Panc1 (cell line): ENCODE measurements around the gene RAB11FIP5. TPM values are rescaled to one million over a fixed set of nuclear protein-coding genes. Genes with fewer than 3 reads are reported as not detected.
A peak's percentile ranks its signal among the peaks of the same experiment; 100 is the strongest.

Experiments
- ATAC-seq: fragments of 200-7000 bp; cut with Tn5 transposase; 2 replicates; pipeline ENCODE4 v1.9.1; 2020; ENCODE audit warnings: mild to moderate bottlenecking, moderate library complexity
- BruUV-seq: library from RNA; stranded (reverse); fragments of 400-500 nt; replicated peaks from 2 replicates; lab custom pipeline; 2021; lab: Mats Ljungman, UMichigan
- CTCF ChIA-PET: fragments of 300-600 bp; sonication (Branson Sonifier 250); formaldehyde crosslinking; loops from one replicate; lab custom pipeline; 2022; ENCODE audit warnings: antibody characterized with exemption; lab: Charles Lee
- POLR2A ChIA-PET: fragments of 300-600 bp; sonication (Branson Sonifier 250); formaldehyde crosslinking; loops from one replicate; lab custom pipeline; 2022; ENCODE audit warnings: antibody characterized with exemption; lab: Charles Lee
- DNase-seq: peaks from one replicate; pipeline ENCODE4 v3.0.0-alpha.2; 2010; ENCODE audit warnings: low read depth, low spot score
- H3K27ac ChIP-seq: 2 replicates; pipeline ENCODE4 v1.5.1; 2011; ENCODE audit warnings: mild to moderate bottlenecking, low read length, inconsistent platforms
- H3K27me3 ChIP-seq: fragments of 200-500 bp; sonication (Bioruptor generic); 2 replicates; pipeline ENCODE4 v1.6.0; 2014; ENCODE audit warnings: low read length, inconsistent platforms; ENCODE audit not compliant: control insufficient read depth, insufficient read depth
- H3K36me3 ChIP-seq: fragments of 200-500 bp; sonication (Bioruptor generic); 2 replicates; pipeline ENCODE4 v1.5.1; 2014; ENCODE audit warnings: inconsistent platforms, mild to moderate bottlenecking, low read length, moderate library complexity; ENCODE audit not compliant: control insufficient read depth, insufficient read depth
- H3K4me1 ChIP-seq: 2 replicates; pipeline ENCODE4 v1.5.1; 2011; ENCODE audit warnings: inconsistent platforms, mild to moderate bottlenecking, low read length, moderate library complexity; ENCODE audit not compliant: control insufficient read depth, insufficient read depth
- H3K4me3 ChIP-seq, 2 experiments: 2 replicates each; pipeline ENCODE4 v1.5.1; 2011 to 2012; ENCODE audit warnings: low read depth in 2 of 2, low read length in 2 of 2, mild to moderate bottlenecking in 2 of 2, inconsistent platforms in 1 of 2, moderate library complexity in 1 of 2
- H3K9me3 ChIP-seq: fragments of 200-500 bp; sonication (Bioruptor generic); 2 replicates; pipeline ENCODE4 v1.5.1; 2014; ENCODE audit warnings: low read depth, mild to moderate bottlenecking, inconsistent platforms, low read length, moderate library complexity; ENCODE audit not compliant: control insufficient read depth, insufficient read depth
- CTCF ChIP-seq: fragments of 450-650 bp; IDR thresholded peaks from 2 replicates; pipeline ENCODE4 v1.5.1; 2017; ENCODE audit warnings: mild to moderate bottlenecking
- POLR2AphosphoS5 ChIP-seq: IDR thresholded peaks from 2 replicates; pipeline ENCODE4 v1.6.1; 2012; ENCODE audit warnings: mild to moderate bottlenecking, low read depth, low read length, moderate library complexity
- REST ChIP-seq, 2 experiments: IDR thresholded peaks; 2 replicates each; pipeline ENCODE4 v1.6.1; 2011 to 2012; ENCODE audit warnings: low read depth in 2 of 2, control low read depth in 1 of 2, low read length in 1 of 2, mild to moderate bottlenecking in 1 of 2, moderate library complexity in 1 of 2; ENCODE audit not compliant: insufficient read depth in 1 of 2
- SIN3A ChIP-seq: IDR thresholded peaks from 2 replicates; pipeline ENCODE4 v1.6.1; 2012; ENCODE audit warnings: low read depth, mild to moderate bottlenecking, low read length, moderate library complexity, borderline replicate concordance; ENCODE audit not compliant: insufficient read depth
- TCF7L2 ChIP-seq: IDR thresholded peaks from 2 replicates; pipeline ENCODE4 v1.6.1; 2011; ENCODE audit warnings: mild to moderate bottlenecking, low read depth, low read length, inconsistent platforms
- in situ Hi-C: cut with HindIII; loops from 2 replicates; pipeline ENCODE4 v1.10.0; 2016; ENCODE audit warnings: low sequenced_read_pairs, low pct_unique_long_range_greater_than_20kb
- intact Hi-C: fragments of 100-400 bp; cut with micrococcal nuclease; formaldehyde crosslinking; loops from one replicate; pipeline ENCODE4 v1.10.0; 2022; ENCODE audit not compliant: unreplicated experiment
- total RNA-seq: library from RNA; stranded (reverse); gene quantifications from one replicate; pipeline ENCODE4 v1.2.1, GENCODE V29; 2021; ENCODE audit not compliant: unreplicated experiment

The RAB11FIP5 gene
- total RNA-seq, 1 experiment from 2014 or later = 27.3 TPM

DNA sequence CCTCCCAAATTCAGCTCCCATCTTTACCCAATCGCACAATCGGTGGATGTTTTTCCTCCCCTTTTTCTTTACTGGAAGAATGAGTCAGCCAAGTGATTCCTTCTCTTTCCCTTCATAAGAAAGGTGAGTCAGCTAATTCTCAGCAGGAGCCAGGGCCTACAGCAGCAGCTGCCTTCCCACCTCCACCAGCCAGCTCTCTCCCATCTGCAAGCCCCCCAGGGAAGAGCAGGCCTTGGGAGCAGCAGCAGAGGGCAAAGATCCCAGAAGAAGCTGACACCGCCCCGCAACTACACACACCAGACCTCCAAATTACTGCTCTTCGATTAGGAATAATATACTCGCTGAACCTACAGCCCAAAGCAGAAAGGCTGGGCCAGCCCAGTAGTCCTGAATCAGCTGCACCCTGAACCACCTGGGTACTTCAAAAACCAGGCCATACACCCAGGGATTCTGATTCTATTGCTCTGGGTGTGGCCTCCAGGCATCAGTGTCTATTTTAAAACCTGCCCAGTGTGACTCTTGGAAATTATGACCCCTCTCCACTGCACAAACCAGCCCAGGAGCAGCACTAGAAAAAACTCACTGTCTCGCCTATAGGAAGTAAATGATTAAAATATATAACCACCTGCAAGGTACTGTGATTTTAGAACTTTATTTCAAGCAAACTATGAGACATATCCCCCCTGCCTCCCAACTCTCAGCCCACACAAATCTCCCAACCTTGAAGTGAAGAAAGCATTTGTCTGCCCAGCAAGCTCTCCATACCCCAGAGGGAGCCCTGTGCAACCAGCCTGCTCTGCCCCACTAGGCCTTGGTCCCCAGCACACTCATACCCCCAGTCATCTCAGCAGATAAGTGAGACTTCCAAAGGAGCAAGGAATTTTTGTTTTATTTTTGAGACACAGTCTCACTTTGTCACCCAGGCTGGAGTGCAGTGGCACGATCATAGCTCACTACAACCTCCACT is 48.6 kb downstream of the RAB11FIP5 start:
- Histone ChIP-seq H3K4me1 (peaks cover 44% of the 10 kb centered on the region), H3K27me3 (no peaks in the 10 kb centered on the region), H3K27ac (peak overlapping the region; percentile 85), H3K36me3 (no peaks in the 10 kb centered on the region), H3K9me3 (no peaks in the 10 kb centered on the region), H3K4me3 (peak overlapping the region in 1 of 2 experiments; percentile 41; a peak in 2 of 4 replicates)
- CTCF ChIA-PET = interaction anchor here (0.6 to 0.7 kb wide), 2 partner anchors 60 to 84 kb away, joined by 3 read pairs; no protein-coding TSS in a partner anchor
- ATAC-seq (peak; percentile 93), DNase-seq (peak; percentile 61)
- TF ChIP-seq CTCF = no peak
- no peak for TF ChIP-seq TCF7L2
- TF ChIP-seq POLR2AphosphoS5 = no peak
- TF ChIP-seq SIN3A = no peak
- TF ChIP-seq REST (IDR thresholded peaks at IDR 0.05; ENCODE audit: insufficient read depth in 1 of 2, low read depth in 2 of 2, low read length in 1 of 2) = no peak
- intact Hi-C loops = no loop called here
- in situ Hi-C loops = no loop called here
- TSS peak; percentile 6 for BruUV-seq
- POLR2A ChIA-PET = no interaction called here

DNA sequence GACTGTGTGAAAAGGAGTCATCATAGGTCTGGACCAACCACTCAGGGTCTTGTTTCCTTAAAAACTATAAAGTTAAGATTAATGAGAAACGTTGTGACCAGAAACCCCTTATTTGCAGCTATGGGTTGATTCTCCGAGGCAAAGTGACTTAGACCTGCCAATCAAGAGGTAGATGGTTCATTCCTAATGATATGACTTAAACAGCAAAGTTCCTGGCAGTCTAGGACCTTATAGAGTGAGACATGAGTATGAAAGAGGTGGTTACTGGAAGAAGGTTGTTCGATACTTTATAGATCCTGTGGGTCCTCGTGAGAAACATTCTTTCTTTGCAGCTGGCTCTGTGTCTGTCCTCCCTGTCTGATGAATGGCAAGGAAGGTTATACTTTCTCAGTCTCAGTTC is 49.3 kb downstream of the RAB11FIP5 start:
- peak overlapping the region in 1 of 2 experiments; percentile 41; a peak in 2 of 4 replicates for H3K4me3 ChIP-seq

More for the DNA sequence above, 49.3 kb downstream of the RAB11FIP5 start:
- BruUV-seq = no TSS peak
- TF ChIP-seq CTCF = no peak
- TF ChIP-seq SIN3A = no peak
- TF ChIP-seq POLR2AphosphoS5 = no peak; the same call in 1 of the 2 replicates
- TF ChIP-seq TCF7L2 = no peak
- TF ChIP-seq REST (IDR thresholded peaks at IDR 0.05; ENCODE audit: insufficient read depth in 1 of 2, low read depth in 2 of 2, low read length in 1 of 2) = no peak
- Histone ChIP-seq H3K9me3 (no peaks in the 10 kb centered on the region), H3K27me3 (no peaks in the 10 kb centered on the region), H3K27ac (peak overlapping the region; percentile 85), H3K36me3 (no peaks in the 10 kb centered on the region), H3K4me1 (peaks cover 36% of the 10 kb centered on the region)
- peak; percentile 35 for ATAC-seq
- intact Hi-C loops = no loop called here
- in situ Hi-C loops = no loop called here
- POLR2A ChIA-PET = no interaction called here
- CTCF ChIA-PET = interaction anchor here (0.7 kb wide), 1 partner anchor 60 kb away, joined by 3 read pairs; no protein-coding TSS in a partner anchor
- no peak for DNase-seq
